Measurements from ENCODE around the gene ZNF398.

DNA sequence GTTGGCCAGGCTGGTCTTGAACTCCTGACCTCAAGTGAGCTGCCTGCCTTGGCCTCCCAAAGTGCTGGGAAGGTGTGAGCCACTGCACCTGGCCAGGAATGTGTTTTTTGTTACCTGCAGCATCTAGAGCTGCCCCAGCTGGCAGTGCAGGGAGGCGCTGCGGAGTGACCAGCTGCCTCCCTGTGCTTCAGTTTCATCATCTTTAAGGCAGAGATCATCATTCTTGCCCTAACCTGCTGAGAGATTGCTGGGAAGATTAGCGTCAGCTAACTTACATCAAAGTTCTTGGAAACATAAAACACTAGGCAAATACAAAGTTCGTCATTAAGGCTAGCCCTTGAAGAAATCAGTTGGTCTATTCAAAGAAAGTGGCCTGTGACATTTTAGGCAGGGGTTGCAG lies 50.4 kb downstream of the ZNF398 start:
- TF ChIP-seq EGR1 (IDR thresholded peaks at IDR 0.05), result no peak
- no peak for TF ChIP-seq CEBPB (IDR thresholded peaks at IDR 0.05)
- no peak for TF ChIP-seq TAF1 (IDR thresholded peaks at IDR 0.05; ENCODE audit: low read depth)
- TF ChIP-seq ZBTB7A (IDR thresholded peaks at IDR 0.05; ENCODE audit: low read depth), result no peak
- no peak for TF ChIP-seq FOXM1 (IDR thresholded peaks at IDR 0.05; ENCODE audit: borderline replicate concordance, low read depth)
- TF ChIP-seq RAD21 (IDR thresholded peaks at IDR 0.05; ENCODE audit: low read depth), result no peak

All from Ishikawa (cell line).